ENCODE measurements around the gene CLASRP. TPM values are rescaled to one million over a fixed set of nuclear protein-coding genes. Genes with fewer than 3 reads are reported as not detected.
A peak's percentile ranks its signal among the peaks of the same experiment; 100 is the strongest.

CLASRP gene
- total RNA-seq, 4 donors from 2014 or later = 28.8 to 121 (median 91.5) TPM

GRCh38 chr19:45078390-45079062 is 39.7 kb downstream of the CLASRP start:
- ATAC-seq = no peak
- TF ChIP-seq POLR2A (IDR thresholded peaks at IDR 0.05) (no peak), CTCF (IDR thresholded peaks at IDR 0.05 in 4 of 5, conservative IDR thresholded peaks at IDR 0.05 in 1 of 5) (no peak)
- in situ Hi-C loops (cut with MboI; ENCODE audit: low sequenced_read_pairs in 4 of 4) = no loop called here
- Histone ChIP-seq H3K27ac (peak overlapping the region; percentile 84 to 95 (median 90)), H3K4me3 (peak overlapping the region; percentile 77 to 95 (median 86)), H3K9me3 (no peaks in the 10 kb centered on the region), H3K36me3 (peaks cover 0 to 9% of the 10 kb centered on the region in 2 donors), H3K27me3 (no peaks in the 10 kb centered on the region), H3K4me1 (peaks cover 21 to 22% of the 10 kb centered on the region in 2 donors)
- DNase-seq = no peak
- intact Hi-C loops (cut with DNase I; ENCODE audit: low total_unique reads) = loop anchor here (2.0 kb wide), 2 partner anchors 14 to 40 kb away; partner anchors contain the start of genes CLASRP and PPP1R37

GRCh38 chr19:45079063-45079910 is 40.4 kb downstream of the CLASRP start, which contains the start of gene GEMIN7:
GEMIN7 (plus strand) TSS chr19:45079260; CDS start chr19:45090115, 10,855 bp downstream.
- peak in 1 of 2 donors; percentile 61 for TF ChIP-seq POLR2A (IDR thresholded peaks at IDR 0.05)
- peak in 2 of 5 experiments; percentile 15 to 20 for TF ChIP-seq CTCF (IDR thresholded peaks at IDR 0.05 in 4 of 5, conservative IDR thresholded peaks at IDR 0.05 in 1 of 5)
- intact Hi-C loops (cut with DNase I; ENCODE audit: low total_unique reads) (loop anchor here (2.0 kb wide), 2 partner anchors 14 to 40 kb away; partner anchors contain the start of genes CLASRP and PPP1R37), in situ Hi-C loops (cut with MboI; ENCODE audit: low sequenced_read_pairs in 4 of 4) (no loop called here)
- DNase-seq (peak; percentile 51 to 71), ATAC-seq (peak; percentile 79 to 81)
- H3K36me3 ChIP-seq = peaks cover 0 to 9% of the 10 kb centered on the region in 2 donors
- no peaks in the 10 kb centered on the region for H3K9me3 ChIP-seq
- H3K27me3 ChIP-seq = no peaks in the 10 kb centered on the region
- H3K27ac ChIP-seq = peak within 1 kb of the TSS; percentile 84 to 95 (median 90)
- H3K4me3 ChIP-seq = peak within 1 kb of the TSS; percentile 77 to 95 (median 86)
- H3K4me1 ChIP-seq = peaks cover 21 to 22% of the 10 kb centered on the region in 2 donors

- peaks cover 20 to 22% of the 10 kb centered on the region in 2 donors for H3K4me1 ChIP-seq
- peaks cover 0 to 15% of the 10 kb centered on the region in 2 donors for H3K36me3 ChIP-seq
- peak overlapping the region; percentile 77 to 95 (median 86) for H3K4me3 ChIP-seq
- H3K27me3 ChIP-seq = no peaks in the 10 kb centered on the region
- intact Hi-C loops (cut with DNase I; ENCODE audit: low total_unique reads) (loop anchor here (2.0 kb wide), 2 partner anchors 13 to 41 kb away; partner anchors contain the start of genes CLASRP and PPP1R37), in situ Hi-C loops (cut with MboI; ENCODE audit: low sequenced_read_pairs in 4 of 4) (no loop called here)
- ATAC-seq = no peak
- no peaks in the 10 kb centered on the region for H3K9me3 ChIP-seq
- TF ChIP-seq CTCF (IDR thresholded peaks at IDR 0.05 in 4 of 5, conservative IDR thresholded peaks at IDR 0.05 in 1 of 5) (no peak), POLR2A (IDR thresholded peaks at IDR 0.05) (no peak)
- peak overlapping the region; percentile 84 to 95 (median 90) for H3K27ac ChIP-seq
- DNase-seq = no peak
Observed at GRCh38 chr19:45079911-45080370, 41.1 kb downstream of the CLASRP start.

GRCh38 chr19:45082170-45082569 is 43.3 kb downstream of the CLASRP start:
- DNase-seq = no peak
- in situ Hi-C loops (cut with MboI; ENCODE audit: low sequenced_read_pairs in 4 of 4) = no loop called here
- Histone ChIP-seq H3K4me3 (no peak overlapping the region), H3K27me3 (no peaks in the 10 kb centered on the region), H3K9me3 (no peaks in the 10 kb centered on the region), H3K27ac (no peak overlapping the region), H3K36me3 (peaks cover 0 to 18% of the 10 kb centered on the region in 2 donors), H3K4me1 (peaks cover 13 to 14% of the 10 kb centered on the region in 2 donors)
- TF ChIP-seq POLR2A (IDR thresholded peaks at IDR 0.05) (no peak), CTCF (IDR thresholded peaks at IDR 0.05 in 4 of 5, conservative IDR thresholded peaks at IDR 0.05 in 1 of 5) (no peak)
- intact Hi-C loops (cut with DNase I; ENCODE audit: low total_unique reads) = no loop called here
- ATAC-seq = no peak

Measured in gastrocnemius medialis (tissue), 4 donors.